Right atrium auricular region (tissue), 2 donors: Measurements from ENCODE around the gene MMP20. TPM values are rescaled to one million over a fixed set of nuclear protein-coding genes. Genes with fewer than 3 reads are reported as not detected.

Experiments used
- DNase-seq: peaks from one replicate; pipeline ENCODE4 v3.0.0-alpha.2; 2019; ENCODE audit warnings: low spot score
- H3K27ac ChIP-seq, 2 donors: fragments of 200-600 bp; sonication (generic); 1 replicate in 1 of 2; 2 replicates in 1 of 2; pipeline ENCODE4 v1.5.1; 2016 to 2019
- H3K27me3 ChIP-seq, 2 donors: fragments of 200-600 bp; sonication (generic); one replicate each; pipeline versions ENCODE4 v1.5.1 to v1.6.0; 2017 to 2019
- H3K36me3 ChIP-seq: fragments of 200-600 bp; sonication (generic); one replicate; pipeline ENCODE4 v1.5.1; 2016
- H3K4me1 ChIP-seq, 2 donors: fragments of 200-600 bp; sonication (generic); one replicate each; pipeline versions ENCODE4 v1.5.1 to v1.6.0; 2017 to 2019
- H3K4me3 ChIP-seq, 2 donors: fragments of 200-600 bp; sonication (generic); 1 replicate in 1 of 2; 2 replicates in 1 of 2; pipeline ENCODE4 v1.5.1; 2017 to 2019; ENCODE audit warnings: mild to moderate bottlenecking in 1 of 2, moderate library complexity in 1 of 2
- H3K9me3 ChIP-seq, 2 donors: fragments of 200-600 bp; sonication (generic); one replicate each; pipeline ENCODE4 v1.5.1; 2019
- total RNA-seq, 2 donors: library from RNA; depleted of rRNA; stranded (reverse); fragments of >200 nt; gene quantifications; one replicate each; pipeline ENCODE4 v1.1.0, GENCODE V29; 2016
- TF ChIP-seq, protein P1 (sequence below), 2 donors: fragments of 200-600 bp; sonication (generic); IDR thresholded peaks; one replicate each; pipeline ENCODE4 v1.5.1; 2019; ENCODE audit warnings: antibody characterized with exemption in 2 of 2

MMP20 gene
- total RNA-seq, 2 donors from 2014 or later, result not detected

DNA sequence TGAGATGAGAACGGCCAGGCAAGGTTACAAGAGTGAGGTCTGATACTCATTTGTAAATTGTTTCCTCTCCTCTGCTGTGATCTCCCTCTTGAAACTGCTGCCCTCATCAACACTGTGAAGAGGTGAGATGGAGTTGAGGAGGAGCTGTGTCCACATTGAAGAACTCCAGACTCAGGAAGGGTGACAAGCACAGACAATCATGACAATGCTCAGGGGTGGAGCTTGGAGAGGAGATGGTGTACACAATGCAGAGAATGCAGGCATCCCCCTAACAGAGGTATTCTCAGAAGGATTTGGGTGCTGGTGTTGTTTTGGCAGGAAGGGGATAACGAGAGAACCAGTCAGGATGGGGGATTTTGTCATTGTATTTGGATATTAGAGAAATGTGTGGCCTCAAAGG lies 73.1 kb downstream of the MMP20 start:
- H3K9me3 ChIP-seq, result no peaks in the 10 kb centered on the region
- H3K36me3 ChIP-seq, result no peaks in the 10 kb centered on the region
- no peak for DNase-seq
- H3K27me3 ChIP-seq, result peaks cover 0 to 2% of the 10 kb centered on the region in 2 donors
- no peak overlapping the region for H3K4me3 ChIP-seq
- H3K4me1 ChIP-seq, result no peaks in the 10 kb centered on the region
- TF ChIP-seq, protein P1, sequence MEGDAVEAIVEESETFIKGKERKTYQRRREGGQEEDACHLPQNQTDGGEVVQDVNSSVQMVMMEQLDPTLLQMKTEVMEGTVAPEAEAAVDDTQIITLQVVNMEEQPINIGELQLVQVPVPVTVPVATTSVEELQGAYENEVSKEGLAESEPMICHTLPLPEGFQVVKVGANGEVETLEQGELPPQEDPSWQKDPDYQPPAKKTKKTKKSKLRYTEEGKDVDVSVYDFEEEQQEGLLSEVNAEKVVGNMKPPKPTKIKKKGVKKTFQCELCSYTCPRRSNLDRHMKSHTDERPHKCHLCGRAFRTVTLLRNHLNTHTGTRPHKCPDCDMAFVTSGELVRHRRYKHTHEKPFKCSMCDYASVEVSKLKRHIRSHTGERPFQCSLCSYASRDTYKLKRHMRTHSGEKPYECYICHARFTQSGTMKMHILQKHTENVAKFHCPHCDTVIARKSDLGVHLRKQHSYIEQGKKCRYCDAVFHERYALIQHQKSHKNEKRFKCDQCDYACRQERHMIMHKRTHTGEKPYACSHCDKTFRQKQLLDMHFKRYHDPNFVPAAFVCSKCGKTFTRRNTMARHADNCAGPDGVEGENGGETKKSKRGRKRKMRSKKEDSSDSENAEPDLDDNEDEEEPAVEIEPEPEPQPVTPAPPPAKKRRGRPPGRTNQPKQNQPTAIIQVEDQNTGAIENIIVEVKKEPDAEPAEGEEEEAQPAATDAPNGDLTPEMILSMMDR (IDR thresholded peaks at IDR 0.05), result no peak
- no peak overlapping the region for H3K27ac ChIP-seq

DNA sequence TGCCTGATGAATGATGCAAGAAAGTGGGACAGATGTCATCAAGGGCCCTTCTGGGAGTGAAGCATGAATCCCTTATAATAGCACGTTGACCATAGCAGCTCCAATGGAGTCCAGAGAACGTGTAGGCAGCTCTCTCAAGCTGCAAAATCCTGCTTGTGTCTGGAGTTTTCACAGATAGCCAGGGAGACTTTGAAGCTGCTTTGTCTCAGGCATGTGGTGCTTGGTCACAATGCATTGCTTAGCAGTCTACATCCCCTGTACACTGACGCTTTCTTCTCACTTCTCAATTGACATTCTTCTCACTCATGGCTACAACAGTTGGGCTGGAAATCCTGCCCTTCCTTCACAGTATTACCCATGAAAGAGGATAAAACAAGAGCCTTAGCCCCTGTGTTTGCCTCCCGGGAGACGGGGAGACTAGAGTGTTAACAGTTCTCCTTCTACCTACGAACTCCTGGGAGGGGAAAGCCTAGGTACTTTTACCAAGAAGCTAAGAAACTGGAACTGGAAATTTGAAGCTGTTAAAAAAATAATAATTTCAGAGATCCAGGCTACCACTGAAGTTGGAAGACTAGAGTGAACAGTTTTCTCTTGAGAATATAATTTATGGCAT lies 73.9 kb downstream of the MMP20 start:
- TF ChIP-seq, protein P1 (IDR thresholded peaks at IDR 0.05), result no peak
- Histone ChIP-seq H3K36me3 (no peaks in the 10 kb centered on the region), H3K9me3 (no peaks in the 10 kb centered on the region)

DNA sequence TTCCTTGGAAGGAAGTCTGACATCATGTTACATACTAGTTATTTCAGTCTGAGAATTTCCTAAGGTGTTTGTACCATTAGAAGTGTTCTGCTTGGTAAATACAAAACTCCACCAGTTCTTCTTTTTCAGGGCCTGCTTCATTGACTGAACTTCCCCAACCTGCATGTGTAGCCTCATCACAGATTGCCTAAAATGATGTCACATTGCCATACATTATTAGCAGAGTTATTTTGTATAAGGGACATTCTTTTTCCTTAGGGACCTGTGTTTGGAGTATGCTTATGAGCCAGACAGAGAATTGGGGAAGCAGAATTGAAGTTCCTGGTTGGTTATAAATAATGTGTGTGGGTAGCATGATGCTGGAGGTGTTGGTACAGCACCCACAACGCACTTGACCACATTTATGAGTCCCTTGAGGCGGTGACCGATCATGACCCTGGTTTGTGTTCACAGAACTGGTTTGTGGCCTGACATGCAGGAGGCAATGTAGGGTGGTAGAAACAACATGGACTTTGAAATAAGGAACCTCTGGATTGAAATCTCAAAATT lies 78.1 kb downstream of the MMP20 start:
- Histone ChIP-seq H3K4me1 (no peaks in the 10 kb centered on the region), H3K9me3 (no peaks in the 10 kb centered on the region), H3K36me3 (no peaks in the 10 kb centered on the region), H3K27ac (no peak overlapping the region), H3K27me3 (no peaks in the 10 kb centered on the region), H3K4me3 (no peak overlapping the region)
- DNase-seq, result no peak
- TF ChIP-seq, protein P1 (IDR thresholded peaks at IDR 0.05), result no peak

More for the DNA sequence above, 73.9 kb downstream of the MMP20 start:
- peaks cover 0 to 2% of the 10 kb centered on the region in 2 donors for H3K27me3 ChIP-seq
- no peaks in the 10 kb centered on the region for H3K4me1 ChIP-seq
- no peak for DNase-seq
- no peak overlapping the region for H3K4me3 ChIP-seq
- H3K27ac ChIP-seq, result no peak overlapping the region

DNA sequence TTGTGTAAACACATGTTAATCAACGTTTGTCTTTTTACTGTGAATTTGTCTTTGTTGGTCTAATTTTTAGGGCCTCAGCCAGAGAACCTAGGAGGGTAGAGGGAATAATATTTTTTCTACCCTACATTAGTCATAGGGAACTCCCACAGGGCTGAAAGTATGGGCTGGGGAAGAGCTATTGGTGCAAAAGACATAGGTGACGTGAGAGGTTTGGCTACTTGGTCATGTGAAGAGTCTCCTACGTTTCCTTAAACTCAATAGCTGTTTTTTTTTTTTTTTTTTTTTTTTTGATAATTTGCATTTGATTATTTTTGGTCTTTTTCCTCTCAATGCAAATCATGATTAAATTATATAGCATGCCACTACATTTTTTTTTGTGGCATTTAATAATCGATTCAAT lies 78.7 kb downstream of the MMP20 start:
- no peak for DNase-seq
- H3K4me3 ChIP-seq, result no peak overlapping the region
- TF ChIP-seq, protein P1 (IDR thresholded peaks at IDR 0.05), result no peak
- H3K27ac ChIP-seq, result no peak overlapping the region
- no peaks in the 10 kb centered on the region for H3K9me3 ChIP-seq
- no peaks in the 10 kb centered on the region for H3K27me3 ChIP-seq
- no peaks in the 10 kb centered on the region for H3K36me3 ChIP-seq
- no peaks in the 10 kb centered on the region for H3K4me1 ChIP-seq

DNA sequence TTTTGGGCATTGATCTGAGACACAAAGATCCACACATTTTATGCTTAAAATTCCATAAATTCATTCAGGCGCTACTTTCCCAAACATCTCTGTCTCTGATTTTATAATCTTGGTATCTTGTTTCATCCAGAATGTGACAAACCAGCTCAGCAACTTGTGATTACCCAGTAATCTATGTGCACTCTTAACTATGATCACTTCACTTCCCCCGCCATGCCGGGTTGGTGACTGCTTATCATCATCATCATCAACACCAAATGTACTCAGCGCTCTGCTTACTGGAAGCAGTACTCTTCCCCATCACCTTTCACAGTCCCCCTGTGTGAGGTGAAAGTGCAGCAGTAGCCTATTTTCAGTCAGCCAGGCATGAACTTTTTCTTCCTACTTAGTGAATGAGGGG lies 79.4 kb downstream of the MMP20 start:
- H3K36me3 ChIP-seq, result no peaks in the 10 kb centered on the region
- no peak overlapping the region for H3K27ac ChIP-seq
- DNase-seq, result no peak
- H3K4me3 ChIP-seq, result no peak overlapping the region
- no peaks in the 10 kb centered on the region for H3K27me3 ChIP-seq
- no peaks in the 10 kb centered on the region for H3K9me3 ChIP-seq
- H3K4me1 ChIP-seq, result no peaks in the 10 kb centered on the region
- TF ChIP-seq, protein P1 (IDR thresholded peaks at IDR 0.05), result no peak

DNA sequence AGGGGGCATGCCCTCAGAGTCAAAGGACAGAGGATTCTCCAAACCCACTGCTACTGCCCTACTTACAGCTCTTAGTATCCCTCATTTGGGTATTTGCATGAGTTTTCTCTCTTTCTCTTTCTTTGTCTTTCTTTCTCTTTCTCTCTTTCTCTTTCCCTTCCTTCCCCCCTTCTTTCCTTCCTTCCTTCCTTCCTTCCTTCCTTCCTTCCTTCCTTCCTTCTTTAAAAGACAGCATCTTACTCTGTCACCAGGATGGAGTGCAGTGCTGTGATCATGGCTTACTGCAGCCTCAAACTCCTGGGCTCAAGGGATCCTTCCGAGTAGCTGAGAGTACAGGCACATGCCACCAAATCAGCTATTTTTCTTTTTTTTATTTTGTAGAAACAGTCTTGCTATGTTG lies 80.5 kb downstream of the MMP20 start:
- no peaks in the 10 kb centered on the region for H3K27me3 ChIP-seq
- TF ChIP-seq, protein P1 (IDR thresholded peaks at IDR 0.05), result no peak
- H3K4me3 ChIP-seq, result no peak overlapping the region
- H3K27ac ChIP-seq, result no peak overlapping the region
- H3K4me1 ChIP-seq, result no peaks in the 10 kb centered on the region
- no peaks in the 10 kb centered on the region for H3K36me3 ChIP-seq
- no peak for DNase-seq
- H3K9me3 ChIP-seq, result no peaks in the 10 kb centered on the region
